OCI-LY1 (cell line): ENCODE data around the gene OVOL1.

ENCODE experiments used
- EZH2 ChIP-seq: fragments of 200-600 bp; sonication (generic), shearing (Covaris generic); IDR thresholded peaks from 2 replicates; pipeline ENCODE4 v1.8.0; 2017; ENCODE audit warnings: borderline replicate concordance, mixed run types, mild to moderate bottlenecking, antibody characterized with exemption, low read length, moderate library complexity, mixed read lengths
- TF ChIP-seq, protein P1 (sequence below): fragments of 200-600 bp; sonication (generic), shearing (Covaris generic); IDR thresholded peaks from 2 replicates; pipeline ENCODE4 v1.5.1; 2017; ENCODE audit warnings: mild to moderate bottlenecking, antibody characterized with exemption, low read length, moderate library complexity, mixed read lengths

GRCh38 chr11:65792456-65792855 is 5.6 kb downstream of the OVOL1 start:
- TF ChIP-seq EZH2: no peak
- TF ChIP-seq, protein P1, sequence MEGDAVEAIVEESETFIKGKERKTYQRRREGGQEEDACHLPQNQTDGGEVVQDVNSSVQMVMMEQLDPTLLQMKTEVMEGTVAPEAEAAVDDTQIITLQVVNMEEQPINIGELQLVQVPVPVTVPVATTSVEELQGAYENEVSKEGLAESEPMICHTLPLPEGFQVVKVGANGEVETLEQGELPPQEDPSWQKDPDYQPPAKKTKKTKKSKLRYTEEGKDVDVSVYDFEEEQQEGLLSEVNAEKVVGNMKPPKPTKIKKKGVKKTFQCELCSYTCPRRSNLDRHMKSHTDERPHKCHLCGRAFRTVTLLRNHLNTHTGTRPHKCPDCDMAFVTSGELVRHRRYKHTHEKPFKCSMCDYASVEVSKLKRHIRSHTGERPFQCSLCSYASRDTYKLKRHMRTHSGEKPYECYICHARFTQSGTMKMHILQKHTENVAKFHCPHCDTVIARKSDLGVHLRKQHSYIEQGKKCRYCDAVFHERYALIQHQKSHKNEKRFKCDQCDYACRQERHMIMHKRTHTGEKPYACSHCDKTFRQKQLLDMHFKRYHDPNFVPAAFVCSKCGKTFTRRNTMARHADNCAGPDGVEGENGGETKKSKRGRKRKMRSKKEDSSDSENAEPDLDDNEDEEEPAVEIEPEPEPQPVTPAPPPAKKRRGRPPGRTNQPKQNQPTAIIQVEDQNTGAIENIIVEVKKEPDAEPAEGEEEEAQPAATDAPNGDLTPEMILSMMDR: no peak
